HEK293T (cell line): Measurements from ENCODE around the gene ADPRHL1.

Experiments
- CTCF ChIA-PET: fragments of 350-600 bp; formaldehyde crosslinking; extraction: SDS; loops from one replicate; lab custom pipeline; 2021; ENCODE audit warnings: antibody characterized with exemption, inconsistent platforms; lab: Yijun Ruan, JAX
- POLR2A ChIA-PET: fragments of 350-600 bp; formaldehyde crosslinking; extraction: SDS; loops from one replicate; lab custom pipeline; 2020; ENCODE audit warnings: antibody characterized with exemption, inconsistent platforms; lab: Yijun Ruan, JAX
- DNase-seq: peaks from one replicate; pipeline ENCODE4 v3.0.0; 2012; ENCODE audit warnings: mixed read lengths; ENCODE audit errors: extremely low spot score
- ARNT ChIP-seq: fragments of 450-650 bp; IDR thresholded peaks from 2 replicates; pipeline ENCODE4 v1.6.1; 2017; ENCODE audit warnings: mild to moderate bottlenecking
- BHLHE40 ChIP-seq: fragments of 450-650 bp; IDR thresholded peaks from 2 replicates; pipeline ENCODE4 v1.6.1; 2016; ENCODE audit warnings: mild to moderate bottlenecking, moderate library complexity, borderline replicate concordance
- CTBP1 ChIP-seq: fragments of 450-650 bp; IDR thresholded peaks from 2 replicates; pipeline ENCODE4 v1.6.1; 2016; ENCODE audit warnings: borderline replicate concordance
- ELF4 ChIP-seq: fragments of 450-650 bp; IDR thresholded peaks from 2 replicates; pipeline ENCODE4 v1.6.1; 2017; ENCODE audit warnings: antibody characterized with exemption
- FOXA1 ChIP-seq: fragments of 450-650 bp; IDR thresholded peaks from 2 replicates; pipeline ENCODE4 v1.6.1; 2016; ENCODE audit warnings: mild to moderate bottlenecking
- FOXK2 ChIP-seq: fragments of 450-650 bp; IDR thresholded peaks from 2 replicates; pipeline ENCODE4 v1.6.1; 2016; ENCODE audit warnings: mild to moderate bottlenecking
- FOXM1 ChIP-seq: fragments of 450-650 bp; IDR thresholded peaks from 2 replicates; pipeline ENCODE4 v1.6.1; 2017; ENCODE audit warnings: mild to moderate bottlenecking, borderline replicate concordance
- HDGF ChIP-seq: fragments of 450-650 bp; IDR thresholded peaks from 2 replicates; pipeline ENCODE4 v1.6.1; 2017; ENCODE audit warnings: antibody characterized with exemption, borderline replicate concordance
- L3MBTL2 ChIP-seq: fragments of 450-650 bp; conservative IDR thresholded peaks from 2 replicates; pipeline ENCODE4 v1.6.1; 2016; ENCODE audit warnings: mild to moderate bottlenecking
- LEF1 ChIP-seq: fragments of 450-650 bp; IDR thresholded peaks from 2 replicates; pipeline ENCODE4 v1.6.1; 2017; ENCODE audit warnings: mild to moderate bottlenecking, borderline replicate concordance
- NFRKB ChIP-seq: fragments of 450-650 bp; IDR thresholded peaks from 2 replicates; pipeline ENCODE4 v1.6.1; 2016; ENCODE audit warnings: mild to moderate bottlenecking, moderate library complexity
- PKNOX1 ChIP-seq: fragments of 450-650 bp; IDR thresholded peaks from 2 replicates; pipeline ENCODE4 v1.6.1; 2016
- SP1 ChIP-seq: fragments of 450-650 bp; IDR thresholded peaks from 2 replicates; pipeline ENCODE4 v1.6.1; 2017
- SUZ12 ChIP-seq: fragments of 450-650 bp; IDR thresholded peaks from 2 replicates; pipeline ENCODE4 v1.6.1; 2016; ENCODE audit warnings: mild to moderate bottlenecking
- TARDBP ChIP-seq: fragments of 450-650 bp; IDR thresholded peaks from 2 replicates; pipeline ENCODE4 v1.6.1; 2016
- ZNF384 ChIP-seq: fragments of 450-650 bp; IDR thresholded peaks from 2 replicates; pipeline ENCODE4 v1.6.1; 2016

ADPRHL1 gene

GRCh38 chr13:113417008-113417751, 36.1 kb downstream of the ADPRHL1 start:
- TF ChIP-seq ELF4 (no peak), NFRKB (no peak), FOXA1 (no peak), SP1 (no peak), HDGF (no peak), FOXM1 (no peak), ARNT (no peak), TARDBP (no peak), FOXK2 (no peak), CTBP1 (no peak)
- CTCF ChIA-PET = interaction anchor here (1.6 kb wide), 1 partner anchor 23 kb away, joined by 4 read pairs; no protein-coding TSS in a partner anchor
- no peak for DNase-seq
- POLR2A ChIA-PET = interaction anchor here (1.0 kb wide), 1 partner anchor 15 kb away, joined by 3 read pairs; no protein-coding TSS in a partner anchor

GRCh38 chr13:113415825-113416224, 37.5 kb downstream of the ADPRHL1 start:
- TF ChIP-seq ARNT (no peak), ELF4 (no peak), FOXK2 (no peak), LEF1 (no peak), ZNF384 (no peak), CTBP1 (no peak), NFRKB (no peak), SP1 (no peak), SUZ12 (no peak), TARDBP (no peak), FOXM1 (no peak), PKNOX1 (no peak), FOXA1 (no peak), L3MBTL2 (no peak), BHLHE40 (no peak), HDGF (no peak)
- ChIA-PET POLR2A (interaction anchor here (1.0 to 1.2 kb wide), 2 partner anchors 9 to 16 kb away, joined by 3 to 5 read pairs; no protein-coding TSS in a partner anchor), CTCF (interaction anchor here (0.5 to 1.6 kb wide), 2 partner anchors 22 to 798 kb away, joined by 3 to 4 read pairs; no protein-coding TSS in a partner anchor)
- no peak for DNase-seq

GRCh38 chr13:113415032-113415431, 38.3 kb downstream of the ADPRHL1 start:
- ChIA-PET POLR2A (interaction anchor here (1.2 kb wide), 1 partner anchor 10 kb away, joined by 5 read pairs; no protein-coding TSS in a partner anchor), CTCF (no interaction called here)
- TF ChIP-seq CTBP1 (no peak), FOXM1 (no peak), ARNT (no peak), NFRKB (no peak), PKNOX1 (no peak), FOXA1 (no peak), L3MBTL2 (no peak), LEF1 (no peak), HDGF (no peak)
- no peak for DNase-seq

- ChIA-PET CTCF (no interaction called here), POLR2A (interaction anchor here (1.2 kb wide), 1 partner anchor 11 kb away, joined by 5 read pairs; no protein-coding TSS in a partner anchor)
- TF ChIP-seq CTBP1 (no peak), HDGF (no peak), TARDBP (no peak), BHLHE40 (no peak), ZNF384 (no peak)
- DNase-seq = no peak
Observed at GRCh38 chr13:113414335-113414734, 39.0 kb downstream of the ADPRHL1 start.

- DNase-seq = no peak
- TF ChIP-seq L3MBTL2 (no peak), ELF4 (no peak), FOXK2 (no peak), CTBP1 (no peak), LEF1 (no peak)
- ChIA-PET POLR2A (no interaction called here), CTCF (no interaction called here)
Observed at GRCh38 chr13:113413898-113414282, 39.4 kb downstream of the ADPRHL1 start.

- TF ChIP-seq BHLHE40 (no peak), ZNF384 (no peak)
- ChIA-PET CTCF (no interaction called here), POLR2A (no interaction called here)
- no peak for DNase-seq
Observed at GRCh38 chr13:113413178-113413897, 40.0 kb downstream of the ADPRHL1 start.

- TF ChIP-seq PKNOX1 = no peak
- no peak for TF ChIP-seq NFRKB
- TF ChIP-seq SP1 = no peak
- no peak for TF ChIP-seq FOXA1
- no peak for DNase-seq
- ChIA-PET POLR2A (no interaction called here), CTCF (no interaction called here)
Observed at GRCh38 chr13:113412440-113412839, 40.8 kb downstream of the ADPRHL1 start.
